Hepatocyte (in vitro differentiated cells): ENCODE data around the gene PARP1. TPM values are rescaled to one million over a fixed set of nuclear protein-coding genes. Genes with fewer than 3 reads are reported as not detected.

Experiments used
- DNase-seq: peaks from one replicate; pipeline ENCODE4 v3.0.0-alpha.2; 2016; ENCODE audit warnings: low spot score
- H2AFZ ChIP-seq: fragments of 200-600 bp; sonication (generic); 2 replicates; pipeline ENCODE4 v1.6.0; 2016; ENCODE audit warnings: antibody characterized with exemption, mild to moderate bottlenecking
- H3K27ac ChIP-seq: fragments of 200-600 bp; sonication (generic); 2 replicates; pipeline ENCODE4 v1.5.1; 2016; ENCODE audit warnings: mild to moderate bottlenecking
- H3K27me3 ChIP-seq: fragments of 200-600 bp; sonication (generic); 2 replicates; pipeline ENCODE4 v1.6.1; 2016
- H3K36me3 ChIP-seq: fragments of 200-600 bp; sonication (generic); replicated peaks from 2 replicates; pipeline ENCODE4 v1.5.1; 2016; ENCODE audit warnings: low read depth; ENCODE audit not compliant: insufficient read depth
- H3K4me1 ChIP-seq: fragments of 200-600 bp; sonication (generic); 2 replicates; pipeline ENCODE4 v1.5.1; 2016; ENCODE audit warnings: mild to moderate bottlenecking, moderate library complexity; ENCODE audit not compliant: insufficient read depth
- H3K4me2 ChIP-seq: fragments of 200-600 bp; sonication (generic); 2 replicates; pipeline ENCODE4 v1.6.0; 2016
- H3K4me3 ChIP-seq: fragments of 200-600 bp; sonication (generic); 2 replicates; pipeline ENCODE4 v1.5.1; 2016; ENCODE audit warnings: mild to moderate bottlenecking
- H3K79me2 ChIP-seq: fragments of 200-600 bp; sonication (generic); 2 replicates; pipeline ENCODE4 v1.6.0; 2017; ENCODE audit warnings: mild to moderate bottlenecking
- H3K9me2 ChIP-seq: fragments of 200-600 bp; sonication (generic); replicated peaks from 2 replicates; pipeline ENCODE4 v1.6.0; 2017; ENCODE audit warnings: mild to moderate bottlenecking; ENCODE audit not compliant: insufficient read depth
- H3K9me3 ChIP-seq: fragments of 200-600 bp; sonication (generic); 2 replicates; pipeline ENCODE4 v1.5.1; 2016; ENCODE audit warnings: low read depth, mild to moderate bottlenecking
- H4K20me1 ChIP-seq: fragments of 200-600 bp; sonication (generic); 2 replicates; pipeline ENCODE4 v1.6.0; 2016; ENCODE audit warnings: mild to moderate bottlenecking; ENCODE audit not compliant: insufficient read depth, poor library complexity, severe bottlenecking
- EZH2 ChIP-seq: fragments of 200-600 bp; sonication (generic); IDR thresholded peaks from 2 replicates; pipeline ENCODE4 v1.6.1; 2016; ENCODE audit warnings: antibody characterized with exemption, mild to moderate bottlenecking, borderline replicate concordance
- EZH2phosphoT487 ChIP-seq: fragments of 200-600 bp; sonication (generic); IDR thresholded peaks from one replicate; pipeline ENCODE4 v1.6.1; 2018; ENCODE audit warnings: antibody characterized with exemption, mild to moderate bottlenecking, low read depth, moderate library complexity; ENCODE audit not compliant: unreplicated experiment, severe bottlenecking
- whole genome bisulfite sequencing: methylation state at CpG from one replicate; pipeline ENCODE4 v1.1.6; 2016; ENCODE audit warnings: low lambda C conversion rate; ENCODE audit errors: missing lambda C conversion rate; 5-methylcytosine and 5-hydroxymethylcytosine counted together
- polyA plus RNA-seq: library from polyadenylated mRNA; unstranded; fragments of >200 nt; fragmentation: Nextera tagmentation; extraction: Ambion mirVana; gene quantifications from 2 replicates; pipeline ENCODE4 v1.2.1, GENCODE V29; 2016
- total RNA-seq: library from RNA; depleted of rRNA; stranded (reverse); fragments of >200 nt; gene quantifications from 2 replicates; pipeline ENCODE4 v1.2.3, GENCODE V29; 2014
- TF ChIP-seq, protein P1 (sequence below): fragments of 200-600 bp; sonication (generic); IDR thresholded peaks from 2 replicates; pipeline ENCODE4 v1.5.1; 2016; ENCODE audit warnings: antibody characterized with exemption, mild to moderate bottlenecking; ENCODE audit not compliant: poor library complexity

PARP1 gene
- total and polyA plus RNA-seq, 2 experiments from 2014 or later, result 59.7 to 93.0 TPM

GRCh38 chr1:226371027-226371694, 36.7 kb downstream of the PARP1 start:
- Histone ChIP-seq H3K4me2 (no peak overlapping the region), H3K36me3 (no peaks in the 10 kb centered on the region)
- WGBS, result 93% methylated on average over 6 of the region's 6 CpGs

GRCh38 chr1:226370144-226370923, 37.6 kb downstream of the PARP1 start:
- WGBS, result 93% methylated on average over 13 of the region's 13 CpGs
- H3K27ac ChIP-seq, result no peak overlapping the region
- H3K4me3 ChIP-seq, result no peak overlapping the region
- no peaks in the 10 kb centered on the region for H3K9me2 ChIP-seq
- no peaks in the 10 kb centered on the region for H3K9me3 ChIP-seq
- TF ChIP-seq EZH2, result no peak
- TF ChIP-seq EZH2phosphoT487, result no peak
- TF ChIP-seq, protein P1, sequence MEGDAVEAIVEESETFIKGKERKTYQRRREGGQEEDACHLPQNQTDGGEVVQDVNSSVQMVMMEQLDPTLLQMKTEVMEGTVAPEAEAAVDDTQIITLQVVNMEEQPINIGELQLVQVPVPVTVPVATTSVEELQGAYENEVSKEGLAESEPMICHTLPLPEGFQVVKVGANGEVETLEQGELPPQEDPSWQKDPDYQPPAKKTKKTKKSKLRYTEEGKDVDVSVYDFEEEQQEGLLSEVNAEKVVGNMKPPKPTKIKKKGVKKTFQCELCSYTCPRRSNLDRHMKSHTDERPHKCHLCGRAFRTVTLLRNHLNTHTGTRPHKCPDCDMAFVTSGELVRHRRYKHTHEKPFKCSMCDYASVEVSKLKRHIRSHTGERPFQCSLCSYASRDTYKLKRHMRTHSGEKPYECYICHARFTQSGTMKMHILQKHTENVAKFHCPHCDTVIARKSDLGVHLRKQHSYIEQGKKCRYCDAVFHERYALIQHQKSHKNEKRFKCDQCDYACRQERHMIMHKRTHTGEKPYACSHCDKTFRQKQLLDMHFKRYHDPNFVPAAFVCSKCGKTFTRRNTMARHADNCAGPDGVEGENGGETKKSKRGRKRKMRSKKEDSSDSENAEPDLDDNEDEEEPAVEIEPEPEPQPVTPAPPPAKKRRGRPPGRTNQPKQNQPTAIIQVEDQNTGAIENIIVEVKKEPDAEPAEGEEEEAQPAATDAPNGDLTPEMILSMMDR, result no peak
- H3K4me2 ChIP-seq, result no peak overlapping the region
- H3K4me1 ChIP-seq, result peaks cover under 1% of the 10 kb centered on the region
- H3K27me3 ChIP-seq, result no peaks in the 10 kb centered on the region
- H2AFZ ChIP-seq, result no peak overlapping the region
- no peaks in the 10 kb centered on the region for H4K20me1 ChIP-seq
- H3K36me3 ChIP-seq, result no peaks in the 10 kb centered on the region
- DNase-seq, result no peak
- H3K79me2 ChIP-seq, result no peaks in the 10 kb centered on the region

More at GRCh38 chr1:226371027-226371694, 36.7 kb downstream of the PARP1 start:
- Histone ChIP-seq H3K9me3 (no peaks in the 10 kb centered on the region), H3K9me2 (no peaks in the 10 kb centered on the region), H4K20me1 (no peaks in the 10 kb centered on the region), H3K4me3 (no peak overlapping the region), H3K27ac (no peak overlapping the region), H3K27me3 (no peaks in the 10 kb centered on the region), H3K79me2 (no peaks in the 10 kb centered on the region), H2AFZ (no peak overlapping the region), H3K4me1 (no peaks in the 10 kb centered on the region)
- TF ChIP-seq EZH2phosphoT487, result no peak
- DNase-seq, result no peak

GRCh38 chr1:226369110-226369509, 38.8 kb downstream of the PARP1 start:
- Histone ChIP-seq H3K36me3 (no peaks in the 10 kb centered on the region), H3K4me1 (peaks cover 4% of the 10 kb centered on the region), H4K20me1 (no peaks in the 10 kb centered on the region), H3K9me3 (no peaks in the 10 kb centered on the region), H3K79me2 (no peaks in the 10 kb centered on the region), H2AFZ (no peak overlapping the region), H3K4me3 (no peak overlapping the region), H3K9me2 (no peaks in the 10 kb centered on the region), H3K27ac (no peak overlapping the region), H3K27me3 (no peaks in the 10 kb centered on the region), H3K4me2 (no peak overlapping the region)
- no peak for DNase-seq
- TF ChIP-seq EZH2phosphoT487 (no peak), EZH2 (no peak)
- TF ChIP-seq, protein P1, result no peak
- WGBS, result 96% methylated on average over 6 of the region's 6 CpGs

- H3K9me2 ChIP-seq, result no peaks in the 10 kb centered on the region
- no peaks in the 10 kb centered on the region for H3K27me3 ChIP-seq
- no peak for DNase-seq
- H3K27ac ChIP-seq, result no peak overlapping the region
- no peaks in the 10 kb centered on the region for H4K20me1 ChIP-seq
- WGBS, result 98% methylated on average over 2 of the region's 2 CpGs
- H2AFZ ChIP-seq, result no peak overlapping the region
- H3K79me2 ChIP-seq, result no peaks in the 10 kb centered on the region
- no peaks in the 10 kb centered on the region for H3K36me3 ChIP-seq
- H3K4me1 ChIP-seq, result peaks cover 4% of the 10 kb centered on the region
- H3K9me3 ChIP-seq, result no peaks in the 10 kb centered on the region
- TF ChIP-seq EZH2 (no peak), EZH2phosphoT487 (no peak)
- TF ChIP-seq, protein P1, result no peak
- H3K4me3 ChIP-seq, result no peak overlapping the region
- no peak overlapping the region for H3K4me2 ChIP-seq
Observed at GRCh38 chr1:226366290-226366689, 41.6 kb downstream of the PARP1 start.
